Fibroblast of lung (primary cell): ENCODE results near the gene DDI2. TPM values are rescaled to one million over a fixed set of nuclear protein-coding genes. Genes with fewer than 3 reads are reported as not detected.

Experiments
- DNase-seq, 2 donors: peaks; one replicate each; pipeline versions ENCODE4 v3.0.0 to v3.0.0-alpha.2; 2010; ENCODE audit warnings: low read depth in 2 of 2
- H2AFZ ChIP-seq: 2 replicates; pipeline ENCODE4 v1.5.1; 2012; ENCODE audit warnings: low read length, control low read depth, inconsistent platforms
- H3K27ac ChIP-seq: 2 replicates; pipeline ENCODE4 v1.5.1; 2011; ENCODE audit warnings: low read length, control low read depth; ENCODE audit not compliant: insufficient read depth
- H3K27me3 ChIP-seq: 2 replicates; pipeline ENCODE4 v1.5.1; 2011; ENCODE audit warnings: mild to moderate bottlenecking, low read length; ENCODE audit not compliant: control insufficient read depth, insufficient read depth
- H3K36me3 ChIP-seq: 2 replicates; pipeline ENCODE4 v1.5.1; 2011; ENCODE audit warnings: low read length; ENCODE audit not compliant: control insufficient read depth, insufficient read depth
- H3K4me1 ChIP-seq: 2 replicates; pipeline ENCODE4 v1.5.1; 2011; ENCODE audit warnings: low read length; ENCODE audit not compliant: control insufficient read depth, insufficient read depth; ENCODE audit errors: extremely low read depth
- H3K4me2 ChIP-seq: 2 replicates; pipeline ENCODE4 v1.5.1; 2011; ENCODE audit warnings: low read length, control low read depth; ENCODE audit not compliant: insufficient read depth; ENCODE audit errors: extremely low read depth
- H3K4me3 ChIP-seq, 4 experiments: fragments of 200-600 bp in 1 of 4; sonication (generic) in 1 of 4; replicated peaks in 1 of 4; 2 replicates each; pipeline ENCODE4 v1.5.1; 2011 to 2016; ENCODE audit warnings: low read length in 4 of 4, low read depth in 3 of 4, mild to moderate bottlenecking in 3 of 4, control low read depth in 2 of 4, inconsistent platforms in 1 of 4, mixed read lengths in 1 of 4; ENCODE audit not compliant: insufficient read depth in 1 of 4; ENCODE audit errors: control extremely low read depth in 1 of 4
- H3K79me2 ChIP-seq: 2 replicates; pipeline ENCODE4 v1.5.1; 2012; ENCODE audit warnings: mild to moderate bottlenecking, low read length, inconsistent platforms; ENCODE audit not compliant: control insufficient read depth, insufficient read depth
- H3K9ac ChIP-seq: 2 replicates; pipeline ENCODE4 v1.5.1; 2011; ENCODE audit warnings: mild to moderate bottlenecking, low read length, control low read depth; ENCODE audit not compliant: insufficient read depth
- H3K9me3 ChIP-seq: 2 replicates; pipeline ENCODE4 v1.5.1; 2012; ENCODE audit warnings: low read depth, low read length; ENCODE audit not compliant: control insufficient read depth, insufficient read depth
- H4K20me1 ChIP-seq: 2 replicates; pipeline ENCODE4 v1.5.1; 2011; ENCODE audit warnings: low read length; ENCODE audit not compliant: control insufficient read depth, insufficient read depth; ENCODE audit errors: extremely low read depth
- EZH2 ChIP-seq: IDR thresholded peaks from 2 replicates; pipeline ENCODE4 v1.5.1; 2012; ENCODE audit warnings: low read length, control low read depth, mild to moderate bottlenecking; ENCODE audit errors: missing control alignments
- polyA plus RNA-seq, 2 donors: library from polyadenylated mRNA; depleted of rRNA in 1 of 2; stranded (reverse) in 1 of 2; unstranded in 1 of 2; fragments of >200 nt; gene quantifications; 2 replicates each; pipeline ENCODE4 v1.2.1, GENCODE V29; 2011 to 2012; ENCODE audit warnings: missing spikeins in 1 of 2
- total RNA-seq: library from RNA; depleted of rRNA; stranded (reverse); fragments of >200 nt; gene quantifications from 2 replicates; pipeline ENCODE4 v1.2.1, GENCODE V29; 2014
- TF ChIP-seq, protein P1 (sequence below), 2 donors: IDR thresholded peaks in 1 of 2; conservative IDR thresholded peaks in 1 of 2; 1 replicate in 1 of 2; 2 replicates in 1 of 2; pipeline ENCODE4 v1.5.1; 2011 to 2012; ENCODE audit warnings: low read length in 2 of 2, control low read depth in 1 of 2, inconsistent platforms in 1 of 2, low read depth in 1 of 2, mild to moderate bottlenecking in 1 of 2

The DDI2 gene
- total and polyA plus RNA-seq, 2 donors (not counting 1 experiment from before 2014, with no cell fraction given), result 9.3 to 11.7 TPM

DNA sequence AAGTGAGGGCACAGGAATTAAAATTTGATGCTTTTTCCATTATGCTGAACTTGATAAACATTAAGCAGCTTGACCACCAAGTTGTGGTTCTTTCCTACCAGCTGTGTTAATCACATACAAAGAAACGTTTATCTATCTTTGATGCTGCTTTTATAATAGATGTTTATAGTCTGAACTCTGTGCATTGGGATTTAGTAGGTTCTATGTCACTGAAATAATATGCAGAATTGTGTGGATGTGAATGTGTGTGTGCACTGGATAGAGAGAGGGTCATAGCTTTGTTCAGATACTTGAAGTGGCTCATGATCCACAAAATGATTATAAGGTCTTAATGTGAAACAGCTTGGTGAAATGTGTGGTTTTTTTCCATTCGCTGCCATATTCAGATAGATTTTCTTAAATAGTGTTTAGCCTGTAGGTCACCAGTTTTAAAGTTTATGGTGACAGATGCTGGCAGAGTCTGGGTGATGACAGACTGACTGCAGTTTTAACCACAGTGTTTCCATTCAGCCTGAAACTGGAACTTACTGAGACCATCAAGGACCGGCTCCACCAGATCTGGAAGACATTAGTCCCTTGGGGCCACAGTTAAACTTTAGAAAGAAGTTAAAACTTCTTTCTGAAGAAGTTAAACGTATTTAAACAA, 10.2 kb downstream of the DDI2 start:
- H3K79me2 ChIP-seq, result peaks cover 41% of the 10 kb centered on the region
- H3K27ac ChIP-seq, result no peak overlapping the region
- H3K27me3 ChIP-seq, result no peaks in the 10 kb centered on the region
- H4K20me1 ChIP-seq, result peaks cover 2% of the 10 kb centered on the region
- H3K9ac ChIP-seq, result no peak overlapping the region
- no peaks in the 10 kb centered on the region for H3K9me3 ChIP-seq
- no peak overlapping the region for H3K4me2 ChIP-seq
- DNase-seq, result peak in 1 of 2 donors; percentile 77
- no peaks in the 10 kb centered on the region for H3K4me1 ChIP-seq
- H3K36me3 ChIP-seq, result peaks cover 5% of the 10 kb centered on the region
- no peak for TF ChIP-seq EZH2
- TF ChIP-seq, protein P1, sequence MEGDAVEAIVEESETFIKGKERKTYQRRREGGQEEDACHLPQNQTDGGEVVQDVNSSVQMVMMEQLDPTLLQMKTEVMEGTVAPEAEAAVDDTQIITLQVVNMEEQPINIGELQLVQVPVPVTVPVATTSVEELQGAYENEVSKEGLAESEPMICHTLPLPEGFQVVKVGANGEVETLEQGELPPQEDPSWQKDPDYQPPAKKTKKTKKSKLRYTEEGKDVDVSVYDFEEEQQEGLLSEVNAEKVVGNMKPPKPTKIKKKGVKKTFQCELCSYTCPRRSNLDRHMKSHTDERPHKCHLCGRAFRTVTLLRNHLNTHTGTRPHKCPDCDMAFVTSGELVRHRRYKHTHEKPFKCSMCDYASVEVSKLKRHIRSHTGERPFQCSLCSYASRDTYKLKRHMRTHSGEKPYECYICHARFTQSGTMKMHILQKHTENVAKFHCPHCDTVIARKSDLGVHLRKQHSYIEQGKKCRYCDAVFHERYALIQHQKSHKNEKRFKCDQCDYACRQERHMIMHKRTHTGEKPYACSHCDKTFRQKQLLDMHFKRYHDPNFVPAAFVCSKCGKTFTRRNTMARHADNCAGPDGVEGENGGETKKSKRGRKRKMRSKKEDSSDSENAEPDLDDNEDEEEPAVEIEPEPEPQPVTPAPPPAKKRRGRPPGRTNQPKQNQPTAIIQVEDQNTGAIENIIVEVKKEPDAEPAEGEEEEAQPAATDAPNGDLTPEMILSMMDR (conservative IDR thresholded peaks at IDR 0.05 in 1 of 2, IDR thresholded peaks at IDR 0.05 in 1 of 2; ENCODE audit: low read depth in 1 of 2, low read length in 2 of 2), result no peak
- H3K4me3 ChIP-seq, result no peak overlapping the region
- H2AFZ ChIP-seq, result no peak overlapping the region

DNA sequence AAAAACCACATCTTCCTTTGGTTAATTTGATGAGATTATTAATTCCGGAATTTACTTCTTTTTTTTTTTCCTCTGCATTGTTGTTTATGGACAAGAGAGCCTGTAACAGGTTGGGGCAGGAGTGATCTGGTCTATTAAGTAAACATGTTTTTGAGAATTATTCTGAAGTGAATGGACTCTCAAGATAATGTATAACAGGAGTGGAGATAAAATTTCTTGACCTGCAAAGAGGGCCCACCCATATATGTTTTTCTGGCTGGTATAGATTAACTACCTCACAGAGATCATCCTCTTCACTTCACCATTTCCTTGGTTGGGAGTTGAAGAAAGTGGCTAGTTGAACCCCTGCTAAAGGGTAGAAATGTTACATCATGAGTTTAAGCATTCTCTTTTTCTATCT, 10.7 kb downstream of the DDI2 start:
- Histone ChIP-seq H3K79me2 (peaks cover 36% of the 10 kb centered on the region), H3K4me3 (no peak overlapping the region), H3K27ac (no peak overlapping the region), H2AFZ (no peak overlapping the region), H3K9ac (no peak overlapping the region), H4K20me1 (no peaks in the 10 kb centered on the region), H3K4me1 (no peaks in the 10 kb centered on the region), H3K36me3 (peaks cover 5% of the 10 kb centered on the region), H3K9me3 (no peaks in the 10 kb centered on the region), H3K4me2 (no peak overlapping the region), H3K27me3 (no peaks in the 10 kb centered on the region)
- no peak for TF ChIP-seq EZH2
- TF ChIP-seq, protein P1 (conservative IDR thresholded peaks at IDR 0.05 in 1 of 2, IDR thresholded peaks at IDR 0.05 in 1 of 2; ENCODE audit: low read depth in 1 of 2, low read length in 2 of 2), result no peak
- DNase-seq, result no peak

DNA sequence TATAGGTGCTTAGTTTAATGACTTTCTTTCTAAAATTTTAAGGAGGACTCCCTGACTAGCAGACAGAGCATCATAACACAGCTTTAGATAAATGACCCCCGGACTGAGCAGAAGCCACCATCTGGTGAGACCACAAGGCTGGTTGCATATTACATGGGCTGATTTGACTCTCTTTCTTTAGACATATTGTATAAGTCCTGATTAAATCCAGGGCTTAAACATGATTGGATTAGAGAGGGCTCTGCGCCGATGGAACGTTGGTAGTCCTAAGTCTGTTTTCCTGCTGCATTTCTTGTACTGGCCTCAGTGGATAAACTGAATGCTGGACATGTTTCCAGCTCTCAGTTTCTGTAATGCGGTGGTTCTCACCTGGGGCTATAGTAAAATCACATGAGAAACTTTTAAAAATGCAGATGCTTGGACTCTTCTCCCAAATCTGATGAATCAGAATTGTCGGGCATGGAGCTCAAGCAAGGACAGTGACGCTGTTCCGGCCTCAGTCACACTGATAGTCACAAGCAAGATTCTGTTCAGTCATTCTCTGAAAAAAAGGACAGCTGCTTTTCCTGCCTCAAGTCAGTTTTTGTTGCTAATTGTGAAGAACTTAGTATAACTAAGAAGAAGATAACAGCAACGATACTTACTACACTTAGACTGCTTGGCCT, 16.6 kb downstream of the DDI2 start:
- no peaks in the 10 kb centered on the region for H3K9me3 ChIP-seq
- H3K36me3 ChIP-seq, result peaks cover 7% of the 10 kb centered on the region
- H3K27ac ChIP-seq, result no peak overlapping the region
- no peaks in the 10 kb centered on the region for H4K20me1 ChIP-seq
- no peak overlapping the region for H3K4me2 ChIP-seq
- no peak for DNase-seq
- H3K9ac ChIP-seq, result no peak overlapping the region
- H3K4me1 ChIP-seq, result no peaks in the 10 kb centered on the region
- H3K79me2 ChIP-seq, result no peaks in the 10 kb centered on the region
- H3K27me3 ChIP-seq, result no peaks in the 10 kb centered on the region
- TF ChIP-seq, protein P1 (conservative IDR thresholded peaks at IDR 0.05 in 1 of 2, IDR thresholded peaks at IDR 0.05 in 1 of 2; ENCODE audit: low read depth in 1 of 2, low read length in 2 of 2), result no peak
- TF ChIP-seq EZH2, result no peak
- no peak overlapping the region for H3K4me3 ChIP-seq
- H2AFZ ChIP-seq, result no peak overlapping the region
